Activated naive CD4-positive, alpha-beta T cell treated with anti-CD3 and anti-CD28 coated beads, Interleukin-2, amount 50 U/mL, for 72 hours (primary cell): Measurements from ENCODE around the gene RPTOR. TPM values are rescaled to one million over a fixed set of nuclear protein-coding genes. Genes with fewer than 3 reads are reported as not detected.
A peak's percentile ranks its signal among the peaks of the same experiment; 100 is the strongest.

Experiments
- ATAC-seq, 2 donors: fragments of 150-1000 bp; cut with Tn5 transposase; 2 replicates each; pipeline ENCODE4 v1.10.0; 2021; ENCODE audit warnings: mild to moderate bottlenecking in 2 of 2, moderate library complexity in 2 of 2
- DNase-seq, 2 donors: peaks; one replicate each; pipeline ENCODE4 v3.0.0; 2021 to 2022; ENCODE audit warnings: low spot score in 2 of 2
- H3K27ac Mint-ChIP-seq, 2 donors: one replicate each; pipeline ENCODE4 v1.8.0; 2022; ENCODE audit warnings: mild to moderate bottlenecking in 2 of 2, mixed read lengths in 2 of 2
- H3K36me3 Mint-ChIP-seq, 2 donors: one replicate each; pipeline ENCODE4 v1.8.0; 2022; ENCODE audit warnings: mixed read lengths in 2 of 2
- H3K9me3 Mint-ChIP-seq, 2 donors: one replicate each; pipeline ENCODE4 v1.8.0; 2022; ENCODE audit warnings: mixed read lengths in 2 of 2
- total RNA-seq, 2 donors: library from RNA; stranded (reverse); gene quantifications; one replicate each; pipeline ENCODE4 v1.2.3, GENCODE V29; 2022

Gene RPTOR
- total RNA-seq, 2 donors from 2014 or later = 59.5 to 128 TPM

DNA sequence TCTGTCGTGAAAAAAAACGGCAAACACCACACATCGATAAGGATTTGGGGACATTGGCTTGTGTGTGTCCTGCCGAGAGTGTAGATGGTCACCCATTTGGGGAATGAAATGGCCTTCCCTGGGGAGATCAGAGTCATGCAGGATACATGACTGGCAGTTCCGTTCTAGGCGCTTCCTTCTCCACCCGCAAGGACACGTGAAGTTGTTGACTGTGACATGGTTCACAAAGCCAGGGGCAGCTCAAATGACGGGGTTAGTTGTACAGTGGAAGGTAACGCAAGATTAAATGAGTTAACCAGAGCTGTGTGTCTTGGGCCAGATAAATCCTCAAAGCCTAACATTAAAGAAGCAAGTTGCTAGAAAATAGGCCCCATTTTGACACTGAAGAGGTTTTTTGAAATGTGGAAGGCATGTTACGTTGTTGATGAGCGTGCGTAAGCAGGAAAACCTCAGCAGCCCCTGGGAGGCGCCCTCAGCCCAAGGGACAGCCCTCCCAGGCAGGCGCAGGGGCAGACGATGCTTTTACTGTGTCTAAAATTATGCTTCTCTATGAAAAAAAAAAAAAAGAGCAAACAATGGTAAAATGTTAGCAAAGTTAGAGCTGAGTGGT lies 411.1 kb downstream of the RPTOR start:
- DNase-seq (no peak), ATAC-seq (no peak)
- H3K36me3 Mint-ChIP-seq = no peaks in the 10 kb centered on the region
- H3K9me3 Mint-ChIP-seq = no peaks in the 10 kb centered on the region
- peak overlapping the region in 1 of 2 donors; percentile 69 for H3K27ac Mint-ChIP-seq

GRCh38 chr17:80956321-80957190 lies 411.9 kb downstream of the RPTOR start:
- no peaks in the 10 kb centered on the region for H3K9me3 Mint-ChIP-seq
- DNase-seq = no peak
- H3K27ac Mint-ChIP-seq = no peak overlapping the region
- ATAC-seq = no peak
- H3K36me3 Mint-ChIP-seq = no peaks in the 10 kb centered on the region

- peak overlapping the region; percentile 36 to 69 for H3K27ac Mint-ChIP-seq
- H3K36me3 Mint-ChIP-seq = no peaks in the 10 kb centered on the region
- ATAC-seq = no peak
- DNase-seq = no peak
- no peaks in the 10 kb centered on the region for H3K9me3 Mint-ChIP-seq
Measured at GRCh38 chr17:80957461-80957941, 412.9 kb downstream of the RPTOR start.

GRCh38 chr17:80959330-80960036 lies 414.8 kb downstream of the RPTOR start:
- H3K27ac Mint-ChIP-seq = peak overlapping the region in 1 of 2 donors; percentile 61
- no peaks in the 10 kb centered on the region for H3K9me3 Mint-ChIP-seq
- H3K36me3 Mint-ChIP-seq = no peaks in the 10 kb centered on the region
- DNase-seq = no peak
- no peak for ATAC-seq

DNA sequence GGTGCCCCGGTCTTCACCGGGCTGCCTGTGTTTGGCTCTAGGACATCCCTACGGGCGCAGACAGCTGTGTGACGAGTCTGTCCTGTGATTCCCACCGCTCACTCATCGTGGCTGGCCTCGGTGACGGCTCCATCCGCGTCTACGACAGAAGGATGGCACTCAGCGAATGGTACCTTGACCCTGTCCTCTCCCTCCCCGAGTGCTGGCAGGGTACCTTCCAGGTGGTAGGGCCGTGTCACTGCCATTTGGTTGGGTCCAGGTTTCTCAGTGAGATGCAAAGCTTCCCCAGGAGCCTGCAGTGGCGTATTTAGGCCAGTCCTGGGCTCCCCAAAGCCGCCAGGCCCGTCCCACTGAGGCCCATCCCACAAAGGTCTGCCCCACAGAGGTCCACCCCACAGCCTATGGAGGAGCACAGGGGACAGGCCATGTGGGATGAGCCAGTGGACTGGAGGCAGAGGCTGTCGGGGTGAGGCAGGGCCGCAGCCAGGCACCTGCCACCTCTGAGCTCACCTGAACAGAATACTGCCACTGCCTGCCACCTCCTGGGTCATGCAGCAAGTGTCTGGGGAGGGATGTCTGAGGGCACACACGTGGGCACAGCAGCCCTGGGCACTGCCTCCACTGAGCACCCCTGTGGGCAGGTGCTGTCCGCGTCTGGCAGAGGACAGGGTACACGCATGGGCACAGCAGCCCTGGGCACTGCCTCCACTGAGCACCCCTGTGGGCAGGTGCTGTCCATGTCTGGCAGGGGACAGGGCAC lies 415.6 kb downstream of the RPTOR start:
- peak overlapping the region; percentile 61 to 86 for H3K27ac Mint-ChIP-seq

DNA sequence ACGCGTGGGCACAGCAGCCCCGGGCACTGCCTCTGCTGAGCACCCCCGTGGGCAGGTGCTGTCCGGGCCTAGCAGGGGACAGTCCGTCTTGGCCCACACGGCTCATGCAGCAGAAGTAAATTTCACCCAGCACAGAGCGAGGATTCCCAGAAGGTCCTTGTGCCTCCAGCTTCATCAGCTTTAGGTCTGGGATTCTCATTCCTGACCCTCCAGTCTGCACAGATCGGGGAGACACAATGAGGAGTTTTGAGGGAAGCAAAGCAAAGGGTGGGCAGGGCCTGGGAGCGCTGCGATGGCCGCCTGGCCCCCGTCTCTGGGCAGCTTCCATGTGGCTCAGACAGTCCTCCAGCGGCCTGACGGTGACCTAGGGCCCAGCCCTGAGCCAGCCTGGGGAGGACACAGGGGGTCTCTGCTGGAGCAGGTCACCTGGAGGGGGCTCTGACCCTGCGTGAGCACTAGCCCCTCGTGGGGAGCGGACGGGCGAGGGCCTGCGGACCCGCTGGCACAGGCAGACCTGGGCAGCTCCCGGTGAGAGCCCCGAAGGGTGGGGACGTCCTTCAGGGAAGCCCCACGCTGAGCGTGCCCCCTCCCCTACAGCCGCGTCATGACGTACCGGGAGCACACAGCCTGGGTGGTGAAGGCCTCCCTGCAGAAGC lies 416.3 kb downstream of the RPTOR start:
- Mint-ChIP-seq H3K27ac (peak overlapping the region; percentile 61 to 72), H3K36me3 (no peaks in the 10 kb centered on the region), H3K9me3 (no peaks in the 10 kb centered on the region)
- DNase-seq = no peak
- ATAC-seq = no peak

More for the DNA sequence above, 415.6 kb downstream of the RPTOR start:
- no peaks in the 10 kb centered on the region for H3K36me3 Mint-ChIP-seq
- no peaks in the 10 kb centered on the region for H3K9me3 Mint-ChIP-seq
- ATAC-seq (peak in 1 of 2 donors; percentile 19), DNase-seq (no peak)

DNA sequence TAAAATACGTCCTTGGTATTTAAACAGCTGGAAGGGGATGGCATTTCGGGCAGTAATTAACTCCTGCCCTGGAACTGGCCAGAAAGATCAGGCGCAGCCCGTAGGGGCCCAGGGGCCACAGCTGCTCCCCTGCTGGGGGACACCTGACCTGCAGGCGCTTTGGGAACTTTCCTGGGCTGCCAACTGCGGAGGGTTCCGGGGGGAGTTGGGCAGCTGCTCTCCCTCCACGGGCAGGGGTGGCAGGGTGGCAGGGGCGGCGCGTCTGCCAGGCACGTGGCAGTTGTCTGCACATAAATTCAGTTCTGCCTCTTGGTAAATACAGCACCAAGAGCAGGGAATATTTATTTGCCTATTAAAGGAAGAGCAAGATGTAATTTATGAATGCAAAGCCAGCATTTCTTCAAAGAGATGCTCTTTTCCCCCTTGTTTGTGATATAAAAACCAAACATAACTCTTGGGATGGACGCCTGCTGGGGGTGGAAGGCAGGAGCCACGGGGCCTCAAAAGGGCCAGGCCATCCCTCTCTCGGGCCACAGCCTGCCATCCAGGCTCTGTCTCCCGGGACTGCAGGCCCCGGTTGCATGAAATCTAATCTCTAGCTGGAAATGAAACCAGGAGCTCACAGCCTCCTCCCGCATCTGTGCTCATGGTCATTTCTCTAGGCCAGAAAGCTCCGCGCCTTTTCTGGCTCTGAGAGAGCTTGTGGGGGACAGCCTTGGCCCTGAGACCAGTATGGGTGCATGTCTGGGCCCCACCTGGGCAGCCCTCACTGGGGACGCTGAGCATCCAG lies 417.1 kb downstream of the RPTOR start:
- H3K27ac Mint-ChIP-seq = peak overlapping the region; percentile 22 to 54
- no peaks in the 10 kb centered on the region for H3K36me3 Mint-ChIP-seq
- DNase-seq = no peak

GRCh38 chr17:80962356-80963329 lies 418.0 kb downstream of the RPTOR start:
- H3K27ac Mint-ChIP-seq = peak overlapping the region; percentile 14 to 54
- DNase-seq (no peak), ATAC-seq (no peak)
- H3K9me3 Mint-ChIP-seq = no peaks in the 10 kb centered on the region
- no peaks in the 10 kb centered on the region for H3K36me3 Mint-ChIP-seq

More for the DNA sequence above, 417.1 kb downstream of the RPTOR start:
- no peak for ATAC-seq
- H3K9me3 Mint-ChIP-seq = no peaks in the 10 kb centered on the region

DNA sequence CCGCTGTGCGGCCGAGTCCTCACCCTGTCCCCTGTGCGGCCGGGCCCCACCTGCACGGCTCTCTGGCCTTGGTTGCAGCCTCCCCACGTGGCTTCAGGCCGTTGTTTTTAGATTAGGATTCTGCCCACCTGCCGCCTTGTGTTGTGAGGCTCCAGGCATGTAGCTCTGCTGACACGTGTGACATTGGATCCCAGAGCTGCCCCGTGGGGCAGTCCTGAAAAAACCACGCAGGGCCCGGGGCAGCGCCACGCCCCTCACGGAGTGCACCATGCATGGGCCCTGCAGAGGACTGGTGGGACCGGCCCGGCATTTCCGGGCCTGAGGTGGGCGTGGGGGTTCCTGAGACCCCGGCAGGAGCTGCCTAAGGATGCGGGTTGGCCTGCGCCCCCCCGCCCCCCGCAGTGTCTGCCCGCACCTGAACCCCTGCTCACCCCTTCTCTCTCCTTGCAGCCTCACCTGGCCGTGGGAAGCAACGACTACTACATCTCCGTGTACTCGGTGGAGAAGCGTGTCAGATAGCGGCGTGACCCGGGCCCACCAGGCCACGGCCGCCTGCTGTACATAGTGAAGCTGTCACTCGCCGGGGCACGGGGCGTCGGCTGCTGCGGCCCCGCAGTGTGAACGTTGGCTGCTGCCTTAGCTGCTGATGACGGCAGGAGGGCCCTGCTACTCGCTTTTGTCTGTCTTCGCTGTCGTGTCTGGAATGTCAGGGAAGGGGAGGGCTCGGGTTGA lies 419.3 kb downstream of the RPTOR start:
- no peak for ATAC-seq
- no peaks in the 10 kb centered on the region for H3K36me3 Mint-ChIP-seq
- no peak for DNase-seq
- peak overlapping the region in 1 of 2 donors; percentile 60 for H3K27ac Mint-ChIP-seq
- no peaks in the 10 kb centered on the region for H3K9me3 Mint-ChIP-seq

DNA sequence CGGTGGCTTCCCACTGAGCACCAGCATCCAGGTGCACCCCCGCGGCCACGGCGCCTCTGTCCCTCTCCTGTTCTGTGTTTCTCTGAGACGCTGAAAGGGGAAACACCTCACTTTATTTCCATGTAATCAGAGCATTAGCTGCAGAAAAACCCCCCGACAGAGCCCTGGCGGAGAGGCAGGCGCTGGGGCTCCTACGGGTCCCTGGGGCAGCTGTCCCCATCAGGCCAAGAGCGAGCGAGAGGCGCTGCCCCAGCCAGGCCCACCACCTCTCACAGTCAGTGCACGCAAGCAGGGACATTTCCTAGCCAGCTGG lies 419.9 kb downstream of the RPTOR start:
- Mint-ChIP-seq H3K27ac (peak overlapping the region in 1 of 2 donors; percentile 1), H3K9me3 (no peaks in the 10 kb centered on the region), H3K36me3 (no peaks in the 10 kb centered on the region)
- ATAC-seq = no peak
- no peak for DNase-seq

GRCh38 chr17:80964859-80965580 lies 420.4 kb downstream of the RPTOR start:
- Mint-ChIP-seq H3K9me3 (no peaks in the 10 kb centered on the region), H3K27ac (peak overlapping the region; percentile 1 to 78), H3K36me3 (no peaks in the 10 kb centered on the region)
- ATAC-seq (no peak), DNase-seq (no peak)

DNA sequence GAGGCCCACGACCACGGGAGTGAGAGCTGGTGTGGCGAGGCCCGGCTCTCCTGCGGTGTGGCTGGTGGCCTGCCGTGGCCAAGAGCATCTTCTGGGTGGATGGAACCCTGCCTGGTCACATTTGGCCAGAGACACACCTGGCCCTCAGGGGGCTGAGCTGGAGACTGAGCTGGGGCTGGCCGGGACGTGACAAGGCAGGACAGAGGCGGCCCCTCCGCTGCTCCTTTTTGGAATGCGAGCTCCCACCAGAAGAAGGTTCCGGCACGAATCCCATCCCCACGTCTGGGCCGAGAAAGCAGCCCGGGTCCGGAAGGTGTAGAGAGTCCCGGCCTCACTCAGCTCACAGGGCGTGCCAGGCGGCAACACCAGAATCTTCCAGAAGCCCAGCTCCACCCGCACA lies 421.0 kb downstream of the RPTOR start:
- DNase-seq (no peak), ATAC-seq (no peak)
- no peaks in the 10 kb centered on the region for H3K9me3 Mint-ChIP-seq
- no peaks in the 10 kb centered on the region for H3K36me3 Mint-ChIP-seq
- peak overlapping the region in 1 of 2 donors; percentile 78 for H3K27ac Mint-ChIP-seq

DNA sequence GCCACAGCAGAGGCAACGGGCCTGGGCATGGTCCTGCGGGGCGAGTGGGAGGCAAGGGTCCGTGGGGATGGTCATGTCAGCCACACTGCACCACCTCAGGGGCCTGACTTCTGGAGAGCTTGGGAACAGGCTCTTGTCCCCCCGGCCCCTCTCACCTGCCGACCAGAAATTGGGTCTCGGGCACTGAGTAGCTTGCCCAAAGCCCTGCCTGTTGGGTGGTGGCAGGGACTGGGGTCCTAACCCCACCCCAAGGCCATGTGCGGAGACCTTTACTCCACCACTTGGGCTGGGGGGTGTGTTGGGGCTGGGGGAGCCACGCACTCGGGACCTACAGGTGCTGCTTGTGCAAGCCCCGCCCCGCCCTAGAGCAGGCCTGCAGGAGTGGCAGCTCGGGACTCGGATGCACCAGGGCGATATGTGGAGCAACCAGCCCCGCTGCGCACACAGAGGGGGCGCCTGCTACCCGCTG lies 422.8 kb downstream of the RPTOR start:
- H3K27ac Mint-ChIP-seq = peak overlapping the region; percentile 81
- no peaks in the 10 kb centered on the region for H3K36me3 Mint-ChIP-seq
- no peak for ATAC-seq

More for the DNA sequence above, 422.8 kb downstream of the RPTOR start:
- no peaks in the 10 kb centered on the region for H3K9me3 Mint-ChIP-seq
- no peak for DNase-seq
